DND-41 (cell line): ENCODE results near the gene PHACTR1.

Experiments
- ATAC-seq: fragments of 200-7000 bp; cut with Tn5 transposase; 3 replicates; pipeline ENCODE4 v1.9.1; 2021; ENCODE audit warnings: low read depth; ENCODE audit not compliant: insufficient read depth
- DNase-seq: peaks from one replicate; pipeline ENCODE4 v3.0.0-alpha.2; 2020
- H2AFZ ChIP-seq: 2 replicates; pipeline ENCODE4 v1.6.0; 2012; ENCODE audit warnings: low read depth, low read length
- H3K27ac ChIP-seq: 2 replicates; pipeline ENCODE4 v1.5.1; 2012; ENCODE audit warnings: low read length, inconsistent platforms
- H3K27me3 ChIP-seq: fragments of 200-600 bp; sonication (generic); 2 replicates; pipeline ENCODE4 v1.6.0; 2012; ENCODE audit warnings: low read length, mild to moderate bottlenecking, inconsistent platforms; ENCODE audit not compliant: insufficient read depth, poor library complexity
- H3K36me3 ChIP-seq: 2 replicates; pipeline ENCODE4 v1.5.1; 2012; ENCODE audit warnings: low read length, inconsistent platforms; ENCODE audit not compliant: insufficient read depth
- H3K4me1 ChIP-seq: 2 replicates; pipeline ENCODE4 v1.5.1; 2012; ENCODE audit warnings: mild to moderate bottlenecking, low read length; ENCODE audit not compliant: insufficient read depth
- H3K4me2 ChIP-seq: 2 replicates; pipeline ENCODE4 v1.6.0; 2012; ENCODE audit warnings: mild to moderate bottlenecking, moderate library complexity, low read length, inconsistent platforms; ENCODE audit not compliant: insufficient read depth
- H3K4me3 ChIP-seq, 2 experiments: fragments of 200-600 bp in 1 of 2; shearing (Covaris generic) in 1 of 2; 2 replicates each; pipeline ENCODE4 v1.5.1; 2012 to 2016; ENCODE audit warnings: inconsistent platforms in 2 of 2, low read length in 2 of 2, mild to moderate bottlenecking in 2 of 2, low read depth in 1 of 2, moderate library complexity in 1 of 2
- H3K79me2 ChIP-seq: 2 replicates; pipeline ENCODE4 v1.6.0; 2012; ENCODE audit warnings: low read length, inconsistent platforms; ENCODE audit not compliant: insufficient read depth
- H3K9ac ChIP-seq: 2 replicates; pipeline ENCODE4 v1.6.0; 2012; ENCODE audit warnings: low read depth, mild to moderate bottlenecking, inconsistent platforms, low read length, moderate library complexity
- H3K9me3 ChIP-seq: 2 replicates; pipeline ENCODE4 v1.5.1; 2012; ENCODE audit warnings: low read length, moderate library complexity, mild to moderate bottlenecking, inconsistent platforms; ENCODE audit not compliant: insufficient read depth, severe bottlenecking
- H4K20me1 ChIP-seq: 2 replicates; pipeline ENCODE4 v1.6.0; 2012; ENCODE audit warnings: low read length; ENCODE audit not compliant: insufficient read depth
- CTCF ChIP-seq: IDR thresholded peaks from 2 replicates; pipeline ENCODE4 v1.5.1; 2012; ENCODE audit warnings: borderline replicate concordance, low read length, moderate library complexity, mild to moderate bottlenecking; ENCODE audit not compliant: poor library complexity, severe bottlenecking; ENCODE audit errors: extremely low read depth
- EZH2 ChIP-seq: IDR thresholded peaks from 3 replicates; pipeline ENCODE4 v1.6.1; 2012; ENCODE audit warnings: borderline replicate concordance, low read depth, mild to moderate bottlenecking, moderate library complexity, low read length, inconsistent platforms; ENCODE audit not compliant: severe bottlenecking

Gene PHACTR1

GRCh38 chr6:12935637-12936036, 219.1 kb downstream of the PHACTR1 start:
- Histone ChIP-seq H3K9ac (no peak overlapping the region), H3K79me2 (no peaks in the 10 kb centered on the region), H3K27me3 (peaks cover 4% of the 10 kb centered on the region), H3K9me3 (no peaks in the 10 kb centered on the region), H2AFZ (no peak overlapping the region), H3K4me2 (no peak overlapping the region), H3K4me1 (no peaks in the 10 kb centered on the region), H3K4me3 (no peak overlapping the region), H3K36me3 (no peaks in the 10 kb centered on the region), H3K27ac (no peak overlapping the region), H4K20me1 (no peaks in the 10 kb centered on the region)
- DNase-seq, result no peak
- TF ChIP-seq EZH2, result no peak
- no peak for TF ChIP-seq CTCF
- no peak for ATAC-seq

DNA sequence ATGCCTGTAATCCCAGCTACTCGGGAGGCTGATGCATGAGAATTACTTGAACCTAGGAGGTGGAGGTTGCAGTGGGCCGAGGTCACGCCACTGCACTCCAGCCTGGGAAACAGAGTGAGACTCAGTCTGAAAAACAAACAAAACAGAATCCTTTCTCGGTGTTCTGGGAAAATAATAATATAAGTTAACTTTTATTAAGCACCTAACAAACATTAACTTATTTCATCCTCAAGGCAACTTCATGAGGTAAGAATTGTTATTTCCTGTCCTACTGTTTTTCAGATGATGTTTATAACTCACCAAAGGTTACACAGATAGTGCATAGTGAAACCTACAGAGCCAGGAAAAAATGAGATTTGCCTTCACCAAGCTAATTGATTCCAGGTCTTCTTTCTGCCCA, 221.4 kb downstream of the PHACTR1 start:
- no peak for DNase-seq
- no peak overlapping the region for H3K9ac ChIP-seq
- H3K4me1 ChIP-seq, result no peaks in the 10 kb centered on the region
- H3K36me3 ChIP-seq, result no peaks in the 10 kb centered on the region
- ATAC-seq, result no peak
- no peak overlapping the region for H3K27ac ChIP-seq
- H3K79me2 ChIP-seq, result no peaks in the 10 kb centered on the region
- no peak for TF ChIP-seq CTCF
- TF ChIP-seq EZH2, result no peak
- no peak overlapping the region for H2AFZ ChIP-seq
- no peaks in the 10 kb centered on the region for H4K20me1 ChIP-seq
- no peak overlapping the region for H3K4me3 ChIP-seq
- no peaks in the 10 kb centered on the region for H3K9me3 ChIP-seq
- no peak overlapping the region for H3K4me2 ChIP-seq
- H3K27me3 ChIP-seq, result peaks cover 4% of the 10 kb centered on the region

GRCh38 chr6:12939314-12939713, 222.7 kb downstream of the PHACTR1 start:
- Histone ChIP-seq H3K27ac (no peak overlapping the region), H3K27me3 (peaks cover 4% of the 10 kb centered on the region), H3K9me3 (no peaks in the 10 kb centered on the region), H3K4me2 (no peak overlapping the region), H4K20me1 (no peaks in the 10 kb centered on the region), H3K79me2 (no peaks in the 10 kb centered on the region), H3K9ac (no peak overlapping the region), H3K4me1 (no peaks in the 10 kb centered on the region), H2AFZ (no peak overlapping the region), H3K36me3 (no peaks in the 10 kb centered on the region), H3K4me3 (no peak overlapping the region)
- DNase-seq, result no peak
- no peak for ATAC-seq
- TF ChIP-seq EZH2 (no peak), CTCF (no peak)

GRCh38 chr6:12941422-12941821, 224.9 kb downstream of the PHACTR1 start:
- Histone ChIP-seq H3K4me3 (no peak overlapping the region), H4K20me1 (no peaks in the 10 kb centered on the region), H3K36me3 (no peaks in the 10 kb centered on the region), H3K79me2 (no peaks in the 10 kb centered on the region), H3K9ac (no peak overlapping the region), H3K9me3 (no peaks in the 10 kb centered on the region), H3K4me1 (no peaks in the 10 kb centered on the region), H3K27ac (no peak overlapping the region), H3K27me3 (peaks cover 7% of the 10 kb centered on the region), H3K4me2 (no peak overlapping the region), H2AFZ (no peak overlapping the region)
- ATAC-seq, result no peak
- no peak for TF ChIP-seq CTCF
- TF ChIP-seq EZH2, result no peak
- no peak for DNase-seq
